Ovary (tissue), 9 donors: ENCODE data around the gene FKBP2. TPM values are rescaled to one million over a fixed set of nuclear protein-coding genes. Genes with fewer than 3 reads are reported as not detected.

Source experiments
- DNase-seq, 5 donors: peaks; one replicate each; pipeline ENCODE4 v3.0.0-alpha.2; 2019 to 2020
- H3K27ac ChIP-seq, 2 donors: fragments of 200-600 bp; one replicate each; pipeline versions ENCODE4 v1.5.1 to v1.8.0; 2019 to 2022
- H3K27me3 ChIP-seq: fragments of 200-600 bp; one replicate; pipeline ENCODE4 v1.8.0; 2022
- H3K36me3 ChIP-seq: fragments of 200-600 bp; sonication (generic); one replicate; pipeline ENCODE4 v1.5.1; 2019
- H3K4me1 ChIP-seq: one replicate; pipeline ENCODE4 v1.8.1; 2013; ENCODE audit warnings: mild to moderate bottlenecking, moderate library complexity; ENCODE audit not compliant: insufficient read depth
- H3K4me3 ChIP-seq: fragments of 200-600 bp; sonication (generic); one replicate; pipeline ENCODE4 v1.5.1; 2017
- H3K9me3 ChIP-seq, 2 donors: fragments of 200-600 bp in 1 of 2; sonication (generic) in 1 of 2; one replicate each; pipeline versions ENCODE4 v1.5.1 to v1.8.1; 2013 to 2019; ENCODE audit warnings: mild to moderate bottlenecking in 1 of 2, moderate library complexity in 1 of 2
- CTCF ChIP-seq, 3 donors: fragments of 450-650 bp in 2 of 3; fragments of 200-600 bp in 1 of 3; IDR thresholded peaks; one replicate each; pipeline versions ENCODE4 v1.5.1 to v1.8.0; 2016 to 2022; ENCODE audit warnings: antibody characterized with exemption in 3 of 3, mild to moderate bottlenecking in 1 of 3
- EP300 ChIP-seq: sonication (generic); formaldehyde crosslinking; IDR thresholded peaks from one replicate; pipeline ENCODE4 v1.6.1; 2017; ENCODE audit warnings: antibody characterized with exemption
- POLR2A ChIP-seq: fragments of 450-650 bp; IDR thresholded peaks from one replicate; pipeline ENCODE4 v1.6.1; 2017; ENCODE audit warnings: antibody characterized with exemption, mild to moderate bottlenecking, moderate library complexity
- WGBS, 3 donors: extraction: QIAGEN DNeasy Blood & Tissue Kit in 1 of 3; methylation state at CpG; one replicate each; pipeline versions ENCODE4 v1.1.5 to v1.1.7; 2013 to 2017; 5-methylcytosine and 5-hydroxymethylcytosine counted together
- intact Hi-C, 4 donors: fragments of 100-400 bp; cut with DNase I; formaldehyde crosslinking; loops; one replicate each; pipeline versions ENCODE4 v1.11.0 to v1.15.1; 2022 to 2023
- polyA plus RNA-seq, 2 donors: library from polyadenylated mRNA; stranded (reverse); fragments of 200-250 nt in 1 of 2; fragments of 350-450 nt in 1 of 2; fragmentation: Illumina TruSeq in 1 of 2; extraction: RNeasy Lipid Tissue Mini Kit (QIAGEN cat#74804) in 1 of 2; gene quantifications; one replicate each; pipeline ENCODE4 v1.2.3, GENCODE V29; 2013 to 2014
- total RNA-seq, 7 donors: library from RNA; depleted of rRNA in 2 of 7; stranded (reverse); fragments of >200 nt in 2 of 7; fragmentation: NEBNext Ultra II Directional in 3 of 7; extraction: Animal tissue kit (Norgen Biotek cat#: 25700) in 3 of 7; gene quantifications; one replicate each; pipeline versions ENCODE4 v1.1.0 to v1.2.4, GENCODE V29; 2016 to 2023
- donor health status: DM: no; HTN: no; CAD: no; lungs with moderate emphysema.
- donor health status: DM: no; HTN: no; CAD: no.
- donor health status: Bipolar disorder and iron deficiency.
- donor health status: DM: yes; HTN: yes; CAD: no.
- donor health status: DM: no; HTN: no; CAD: no.
- donor health status: DM: yes; HTN: yes; CAD: no.

FKBP2 gene
- total and polyA plus RNA-seq, 9 donors, result 25.1 to 132 (median 49.5) TPM

- TF ChIP-seq CTCF (IDR thresholded peaks at IDR 0.05), result no peak
- TF ChIP-seq EP300, result no peak
- TF ChIP-seq POLR2A, result no peak
- H3K36me3 ChIP-seq, result no peaks in the 10 kb centered on the region
- peak overlapping the region in 1 of 2 donors; percentile 16 for H3K27ac ChIP-seq
These were observed 32.7 kb upstream of the FKBP2 start for GRCh38 chr11:64208086-64208795.

DNA sequence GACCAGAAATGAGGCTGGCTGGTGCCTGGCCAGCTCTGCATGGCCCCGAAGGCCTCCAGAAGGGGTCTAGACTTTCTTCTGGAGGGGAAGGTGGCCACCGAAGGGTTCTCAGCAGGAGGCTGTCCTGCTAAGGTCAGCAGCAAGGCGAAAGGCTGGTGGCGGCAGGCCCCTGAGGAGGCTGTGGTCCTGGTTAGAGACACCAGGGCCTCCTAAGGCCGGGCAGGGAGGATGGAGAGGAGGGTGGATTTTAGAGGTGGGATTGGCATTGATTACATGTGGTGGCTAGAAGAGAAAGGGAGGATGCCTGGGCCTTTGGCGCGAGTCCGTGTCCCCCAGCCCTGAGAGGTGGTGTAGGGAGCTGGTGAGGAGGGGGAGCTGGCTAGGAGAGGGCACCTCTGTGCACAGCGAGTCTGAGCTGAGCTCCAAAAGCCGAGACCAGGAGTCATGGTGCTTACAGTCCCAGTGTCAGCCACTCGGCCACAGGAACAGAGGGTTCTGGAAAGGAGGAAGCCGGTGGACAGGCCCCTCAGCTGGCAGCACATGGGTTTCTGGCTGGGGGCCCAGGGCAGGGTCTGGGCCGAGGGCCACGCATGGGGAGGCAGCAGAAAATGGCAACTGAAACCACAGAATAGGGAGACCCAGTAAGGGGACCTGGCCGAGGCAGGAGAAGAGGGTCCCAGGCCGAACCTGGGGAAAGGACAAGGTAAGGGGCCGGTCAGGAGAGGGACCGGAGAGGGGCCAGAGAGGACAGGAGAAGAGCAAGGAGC, 31.9 kb upstream of the FKBP2 start:
- WGBS, 3 donors, result 81 to 87% (median 85%) methylated on average over 18 of the region's 18 CpGs
- H3K27ac ChIP-seq, result no peak overlapping the region
- intact Hi-C loops, result loop anchor here in 2 of 4 donors (10.0 kb wide), 1 partner anchor 56 kb away; no protein-coding TSS in a partner anchor

More at GRCh38 chr11:64208086-64208795, 32.7 kb upstream of the FKBP2 start:
- H3K4me1 ChIP-seq, result peaks cover 10% of the 10 kb centered on the region
- H3K9me3 ChIP-seq, result no peaks in the 10 kb centered on the region
- WGBS, 3 donors, result 73 to 80% (median 77%) methylated on average over 23 of the region's 23 CpGs
- no peaks in the 10 kb centered on the region for H3K27me3 ChIP-seq
- H3K4me3 ChIP-seq, result no peak overlapping the region
- DNase-seq, result peak in 1 of 5 donors; percentile 37
- intact Hi-C loops, result loop anchor here in 2 of 4 donors (10.0 kb wide), 1 partner anchor 57 kb away; no protein-coding TSS in a partner anchor

GRCh38 chr11:64209563-64209843, 31.4 kb upstream of the FKBP2 start:
- Histone ChIP-seq H3K4me1 (peaks cover 4% of the 10 kb centered on the region), H3K27me3 (no peaks in the 10 kb centered on the region), H3K36me3 (no peaks in the 10 kb centered on the region), H3K4me3 (no peak overlapping the region), H3K9me3 (no peaks in the 10 kb centered on the region), H3K27ac (no peak overlapping the region)
- TF ChIP-seq EP300 (no peak), CTCF (IDR thresholded peaks at IDR 0.05) (no peak), POLR2A (no peak)
- DNase-seq, result no peak
- intact Hi-C loops, result loop anchor here in 2 of 4 donors (10.0 kb wide), 1 partner anchor 55 kb away; no protein-coding TSS in a partner anchor
- 88 to 92% (median 91%) methylated on average over 8 of the region's 8 CpGs for WGBS, 3 donors

More for the DNA sequence above, 31.9 kb upstream of the FKBP2 start:
- no peak overlapping the region for H3K4me3 ChIP-seq
- H3K36me3 ChIP-seq, result no peaks in the 10 kb centered on the region
- DNase-seq, result no peak
- H3K4me1 ChIP-seq, result peaks cover 7% of the 10 kb centered on the region
- TF ChIP-seq CTCF (IDR thresholded peaks at IDR 0.05) (no peak), EP300 (no peak), POLR2A (no peak)
- no peaks in the 10 kb centered on the region for H3K27me3 ChIP-seq
- H3K9me3 ChIP-seq, result no peaks in the 10 kb centered on the region

DNA sequence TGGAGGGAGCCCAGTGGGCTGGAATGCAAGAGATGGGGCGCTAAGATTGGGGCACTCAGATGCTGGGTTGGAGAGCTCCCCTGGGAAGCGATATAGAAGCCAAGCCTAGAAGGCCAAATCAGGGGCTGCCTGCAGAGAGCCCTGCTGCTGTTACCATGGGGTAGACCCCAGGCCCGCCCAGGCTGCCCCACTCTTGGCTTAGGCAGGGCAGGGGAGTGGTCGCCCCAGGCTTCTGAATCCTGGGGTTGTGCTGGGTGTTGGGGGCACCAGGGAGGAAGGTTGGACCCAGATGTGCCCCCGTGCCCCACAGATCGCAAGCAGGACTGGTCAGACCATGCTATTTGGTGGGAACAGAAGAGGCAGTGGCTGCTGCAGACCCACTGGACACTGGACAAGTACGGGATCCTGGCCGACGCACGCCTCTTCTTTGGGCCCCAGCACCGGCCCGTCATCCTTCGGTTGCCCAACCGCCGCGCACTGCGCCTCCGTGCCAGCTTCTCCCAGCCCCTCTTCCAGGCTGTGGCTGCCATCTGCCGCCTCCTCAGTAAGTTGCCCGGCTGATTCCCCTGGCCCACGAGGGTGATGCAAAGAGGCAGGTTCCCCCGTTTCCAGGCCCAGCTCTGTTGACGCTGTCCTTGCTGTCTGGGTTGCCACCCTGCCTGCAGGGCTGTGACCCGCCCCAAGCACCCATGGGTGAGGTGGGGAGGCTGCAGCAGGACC, 30.4 kb upstream of the FKBP2 start:
- DNase-seq, result no peak
- Histone ChIP-seq H3K9me3 (no peaks in the 10 kb centered on the region), H3K36me3 (no peaks in the 10 kb centered on the region), H3K27me3 (no peaks in the 10 kb centered on the region), H3K4me1 (peaks cover 4% of the 10 kb centered on the region), H3K27ac (no peak overlapping the region), H3K4me3 (no peak overlapping the region)
- WGBS, 3 donors, result 93 to 95% (median 94%) methylated on average over 23 to 24 of the region's 24 CpGs
- no peak for TF ChIP-seq POLR2A
- TF ChIP-seq EP300, result no peak
- no peak for TF ChIP-seq CTCF (IDR thresholded peaks at IDR 0.05)
- intact Hi-C loops, result no loop called here
